SU-DHL-6 (cell line): ENCODE results near the gene TNP2.

ENCODE experiments used
- H2AFZ ChIP-seq: fragments of 200-600 bp; sonication (generic); 2 replicates; pipeline ENCODE4 v1.6.1; 2014; ENCODE audit warnings: low read depth, mild to moderate bottlenecking, moderate library complexity, mixed read lengths, antibody characterized with exemption, low read length; ENCODE audit not compliant: severe bottlenecking
- H3F3A ChIP-seq: fragments of 200-600 bp; shearing (Covaris generic); 2 replicates; pipeline ENCODE4 v1.6.0; 2016; ENCODE audit warnings: antibody characterized with exemption, mild to moderate bottlenecking; ENCODE audit not compliant: insufficient read depth
- H3K27ac ChIP-seq: fragments of 200-600 bp; sonication (generic); 2 replicates; pipeline ENCODE4 v1.5.1; 2016; ENCODE audit warnings: low read depth, mild to moderate bottlenecking, low read length, moderate library complexity, mixed read lengths
- H3K27me3 ChIP-seq: fragments of 200-600 bp; sonication (generic), shearing (Covaris generic); 2 replicates; pipeline ENCODE4 v1.6.0; 2014; ENCODE audit warnings: mild to moderate bottlenecking, low read length
- H3K36me3 ChIP-seq: fragments of 200-600 bp; sonication (generic); 2 replicates; pipeline ENCODE4 v1.6.1; 2014; ENCODE audit warnings: mild to moderate bottlenecking, low read length, mixed read lengths
- H3K4me2 ChIP-seq: fragments of 300-600, 200-600 bp; shearing (Covaris generic), sonication (generic); 2 replicates; pipeline ENCODE4 v1.6.0; 2014; ENCODE audit warnings: low read length, low read depth, mild to moderate bottlenecking; ENCODE audit not compliant: poor library complexity, severe bottlenecking
- H3K4me3 ChIP-seq: fragments of 200-600 bp; sonication (generic); 2 replicates; pipeline ENCODE4 v1.5.1; 2014; ENCODE audit warnings: antibody characterized with exemption, low read length, mild to moderate bottlenecking, mixed read lengths; ENCODE audit not compliant: insufficient read depth, poor library complexity, severe bottlenecking
- H3K79me2 ChIP-seq: fragments of 200-600 bp; sonication (generic); 2 replicates; pipeline ENCODE4 v1.6.1; 2014; ENCODE audit warnings: mild to moderate bottlenecking, low read length, moderate library complexity; ENCODE audit not compliant: insufficient read depth
- H3K9ac ChIP-seq: fragments of 200-600 bp; sonication (generic); 2 replicates; pipeline ENCODE4 v1.7.0; 2014; ENCODE audit warnings: mild to moderate bottlenecking, low read length
- H3K9me2 ChIP-seq: fragments of 200-600 bp; sonication (generic); replicated peaks from 2 replicates; pipeline ENCODE4 v1.6.1; 2014; ENCODE audit warnings: low read length; ENCODE audit not compliant: insufficient read depth
- H3K9me3 ChIP-seq: fragments of 200-600 bp; sonication (generic); 2 replicates; pipeline ENCODE4 v1.6.1; 2014; ENCODE audit warnings: low read length, mixed read lengths; ENCODE audit not compliant: insufficient read depth
- H4K20me1 ChIP-seq: fragments of 200-600 bp; sonication (generic); 2 replicates; pipeline ENCODE4 v1.6.1; 2014; ENCODE audit warnings: low read depth, mild to moderate bottlenecking, antibody characterized with exemption, low read length, moderate library complexity, mixed read lengths
- CTCF ChIP-seq: fragments of 200-600 bp; sonication (generic); IDR thresholded peaks from one replicate; pipeline ENCODE4 v1.5.1; 2017; ENCODE audit warnings: antibody characterized with exemption, mild to moderate bottlenecking, low read length, moderate library complexity; ENCODE audit not compliant: insufficient read depth, poor library complexity, severe bottlenecking
- EZH2phosphoT487 ChIP-seq: fragments of 200-600 bp; sonication (generic), shearing (Covaris generic); conservative IDR thresholded peaks from 2 replicates; pipeline ENCODE4 v1.6.1; 2018; ENCODE audit warnings: mild to moderate bottlenecking, antibody characterized with exemption, low read length, moderate library complexity, mixed read lengths

TNP2 gene

DNA sequence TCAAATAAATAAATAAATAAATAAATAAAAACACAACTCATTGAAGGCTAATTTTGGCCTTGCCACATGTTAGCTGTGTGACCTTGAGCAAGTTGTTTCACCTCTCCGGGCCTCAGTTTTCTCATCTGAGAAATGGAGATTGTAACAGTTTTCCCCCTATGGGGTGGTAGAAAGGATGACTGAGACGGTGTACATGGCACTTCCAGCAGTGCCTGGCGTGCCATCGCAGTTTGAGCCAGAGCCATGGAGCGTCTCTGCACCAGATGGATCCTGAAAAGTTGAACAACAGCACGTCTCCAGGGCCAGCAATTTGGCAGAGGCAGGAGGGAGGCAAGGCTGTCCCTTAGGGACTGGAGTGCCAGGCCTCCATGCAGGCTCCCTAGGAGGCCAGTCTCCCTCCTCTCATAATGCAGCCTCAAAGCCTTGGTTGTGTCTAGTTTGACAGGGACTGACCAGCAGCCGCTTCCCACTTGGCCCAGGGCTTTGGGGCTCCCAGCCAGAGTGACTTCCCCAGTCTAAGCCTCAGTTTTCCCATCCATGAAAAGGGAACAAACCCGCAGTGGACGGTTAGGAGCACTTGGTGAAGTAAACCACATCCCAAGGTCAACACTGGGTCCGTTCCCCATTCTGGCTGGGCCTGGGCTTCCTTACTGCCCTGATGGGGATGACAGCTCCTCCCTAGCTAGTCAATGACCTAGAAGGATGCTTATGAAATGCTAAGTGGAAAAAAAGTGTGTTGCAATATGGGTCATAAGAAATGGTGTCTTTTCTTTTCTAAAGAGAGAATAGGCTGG, 32.5 kb downstream of the TNP2 start:
- no peak overlapping the region for H3K4me2 ChIP-seq
- no peaks in the 10 kb centered on the region for H3K79me2 ChIP-seq
- TF ChIP-seq CTCF (no peak), EZH2phosphoT487 (no peak)
- no peaks in the 10 kb centered on the region for H3K27me3 ChIP-seq
- H3F3A ChIP-seq: no peaks in the 10 kb centered on the region
- no peak overlapping the region for H3K4me3 ChIP-seq
- H3K9me3 ChIP-seq: no peaks in the 10 kb centered on the region
- no peak overlapping the region for H3K9ac ChIP-seq
- H3K27ac ChIP-seq: no peak overlapping the region
- H4K20me1 ChIP-seq: no peaks in the 10 kb centered on the region
- H2AFZ ChIP-seq: no peak overlapping the region
- no peaks in the 10 kb centered on the region for H3K9me2 ChIP-seq
- no peaks in the 10 kb centered on the region for H3K36me3 ChIP-seq

GRCh38 chr16:11235703-11235991, 33.5 kb downstream of the TNP2 start:
- no peak overlapping the region for H3K9ac ChIP-seq
- no peaks in the 10 kb centered on the region for H3K9me2 ChIP-seq
- H2AFZ ChIP-seq: no peak overlapping the region
- no peaks in the 10 kb centered on the region for H4K20me1 ChIP-seq
- no peaks in the 10 kb centered on the region for H3K27me3 ChIP-seq
- no peak overlapping the region for H3K4me2 ChIP-seq
- H3K4me3 ChIP-seq: no peak overlapping the region
- H3K27ac ChIP-seq: no peak overlapping the region
- H3F3A ChIP-seq: no peaks in the 10 kb centered on the region
- TF ChIP-seq EZH2phosphoT487: no peak
- TF ChIP-seq CTCF: no peak
- no peaks in the 10 kb centered on the region for H3K36me3 ChIP-seq
- no peaks in the 10 kb centered on the region for H3K9me3 ChIP-seq
- no peaks in the 10 kb centered on the region for H3K79me2 ChIP-seq

- no peak overlapping the region for H2AFZ ChIP-seq
These were observed 34.0 kb downstream of the TNP2 start for GRCh38 chr16:11234884-11235702.

More at GRCh38 chr16:11234884-11235702, 34.0 kb downstream of the TNP2 start:
- no peaks in the 10 kb centered on the region for H3K9me3 ChIP-seq
- no peak overlapping the region for H3K27ac ChIP-seq
- H4K20me1 ChIP-seq: no peaks in the 10 kb centered on the region
- no peaks in the 10 kb centered on the region for H3K36me3 ChIP-seq
- no peaks in the 10 kb centered on the region for H3K79me2 ChIP-seq
- no peak overlapping the region for H3K4me2 ChIP-seq
- H3K9ac ChIP-seq: no peak overlapping the region
- H3F3A ChIP-seq: no peaks in the 10 kb centered on the region
- H3K9me2 ChIP-seq: no peaks in the 10 kb centered on the region
- no peaks in the 10 kb centered on the region for H3K27me3 ChIP-seq
- TF ChIP-seq CTCF (no peak), EZH2phosphoT487 (no peak)
- no peak overlapping the region for H3K4me3 ChIP-seq
